ENCODE results near the gene DDX54. TPM values are rescaled to one million over a fixed set of nuclear protein-coding genes. Genes with fewer than 3 reads are reported as not detected.

Gene DDX54
- total RNA-seq, 1 donor from 2014 or later = 97.0 TPM

DNA sequence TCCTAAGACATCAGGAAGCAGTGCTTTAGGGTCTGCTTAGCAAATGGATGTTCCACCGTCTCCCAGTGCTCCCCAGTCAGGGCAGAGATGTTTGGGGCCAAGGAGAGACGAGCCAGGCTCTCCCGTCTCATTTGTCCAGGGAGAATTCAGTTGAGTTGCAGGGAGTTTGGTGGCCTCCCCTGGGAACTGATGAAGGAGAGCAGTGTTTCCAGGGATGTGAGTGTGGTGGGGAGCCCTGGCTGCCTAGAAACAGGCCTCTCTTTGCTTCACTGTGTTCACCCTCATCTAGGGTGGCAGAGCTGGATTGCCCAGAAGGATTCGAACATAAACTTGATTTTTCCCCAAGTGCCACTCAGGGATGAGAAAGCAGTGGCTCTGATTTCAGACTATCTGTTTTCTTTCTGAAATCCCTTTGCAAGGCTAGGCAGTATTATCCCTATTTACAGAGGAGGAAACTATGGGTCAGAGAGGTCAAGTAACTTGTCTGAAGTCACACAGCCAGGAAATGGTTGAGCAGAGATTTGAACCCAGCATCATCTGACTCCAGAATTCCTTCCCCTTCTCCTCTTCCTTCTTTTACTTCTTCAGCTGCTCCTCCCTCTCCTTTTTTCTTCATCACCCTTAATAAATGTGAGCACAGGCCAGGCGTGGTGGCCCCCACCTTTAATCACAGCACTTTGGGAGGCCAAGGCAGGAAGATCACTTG, 42.6 kb upstream of the DDX54 start:
- peaks cover 18 to 37% of the 10 kb centered on the region in 2 donors for H3K36me3 ChIP-seq
- no peaks in the 10 kb centered on the region for H3K27me3 ChIP-seq
- peak overlapping the region; percentile 94 to 95 for H3K27ac ChIP-seq
- intact Hi-C loops (cut with DNase I) = no loop called here
- TF ChIP-seq, protein P1, sequence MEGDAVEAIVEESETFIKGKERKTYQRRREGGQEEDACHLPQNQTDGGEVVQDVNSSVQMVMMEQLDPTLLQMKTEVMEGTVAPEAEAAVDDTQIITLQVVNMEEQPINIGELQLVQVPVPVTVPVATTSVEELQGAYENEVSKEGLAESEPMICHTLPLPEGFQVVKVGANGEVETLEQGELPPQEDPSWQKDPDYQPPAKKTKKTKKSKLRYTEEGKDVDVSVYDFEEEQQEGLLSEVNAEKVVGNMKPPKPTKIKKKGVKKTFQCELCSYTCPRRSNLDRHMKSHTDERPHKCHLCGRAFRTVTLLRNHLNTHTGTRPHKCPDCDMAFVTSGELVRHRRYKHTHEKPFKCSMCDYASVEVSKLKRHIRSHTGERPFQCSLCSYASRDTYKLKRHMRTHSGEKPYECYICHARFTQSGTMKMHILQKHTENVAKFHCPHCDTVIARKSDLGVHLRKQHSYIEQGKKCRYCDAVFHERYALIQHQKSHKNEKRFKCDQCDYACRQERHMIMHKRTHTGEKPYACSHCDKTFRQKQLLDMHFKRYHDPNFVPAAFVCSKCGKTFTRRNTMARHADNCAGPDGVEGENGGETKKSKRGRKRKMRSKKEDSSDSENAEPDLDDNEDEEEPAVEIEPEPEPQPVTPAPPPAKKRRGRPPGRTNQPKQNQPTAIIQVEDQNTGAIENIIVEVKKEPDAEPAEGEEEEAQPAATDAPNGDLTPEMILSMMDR (IDR thresholded peaks at IDR 0.05) = no peak
- H3K4me1 ChIP-seq = peaks cover 50 to 75% of the 10 kb centered on the region in 2 donors
- peak overlapping the region in 1 of 2 donors; percentile 26 for H3K4me3 ChIP-seq
- DNase-seq (ENCODE audit: low spot score in 2 of 2) = no peak
- no peaks in the 10 kb centered on the region for H3K9me3 ChIP-seq

- H3K27me3 ChIP-seq = no peaks in the 10 kb centered on the region
- peaks cover 49 to 66% of the 10 kb centered on the region in 2 donors for H3K4me1 ChIP-seq
- intact Hi-C loops (cut with DNase I) = no loop called here
- peak in 1 of 2 donors; percentile 85 for DNase-seq (ENCODE audit: low spot score in 2 of 2)
- peak overlapping the region in 1 of 2 donors; percentile 26 for H3K4me3 ChIP-seq
- TF ChIP-seq, protein P1 (IDR thresholded peaks at IDR 0.05) = no peak
- no peaks in the 10 kb centered on the region for H3K9me3 ChIP-seq
- H3K27ac ChIP-seq = peak overlapping the region; percentile 94 to 95
- H3K36me3 ChIP-seq = peaks cover 15 to 37% of the 10 kb centered on the region in 2 donors
Measured at GRCh38 chr12:113226696-113227568, 41.7 kb upstream of the DDX54 start.

DNA sequence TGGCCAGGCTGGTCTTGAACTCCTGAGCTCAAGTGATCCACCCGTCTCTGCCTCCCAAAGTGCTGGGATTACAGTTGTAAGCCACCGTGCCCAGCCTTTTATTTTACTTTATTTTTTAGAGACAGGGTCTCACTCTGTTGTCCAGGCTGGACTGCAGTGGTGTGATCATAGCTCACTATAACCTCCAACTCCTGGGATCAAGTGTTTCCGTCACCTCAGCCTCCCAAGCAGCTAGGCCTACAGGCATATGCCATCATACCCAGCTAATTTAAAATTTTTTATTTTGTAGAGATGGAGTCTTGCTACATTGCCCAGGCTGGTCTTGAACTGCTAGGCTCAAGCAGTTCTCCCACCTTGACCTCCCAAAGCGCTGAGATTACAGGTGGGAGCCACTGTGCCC, 39.7 kb upstream of the DDX54 start:
- H3K4me1 ChIP-seq = peaks cover 37 to 56% of the 10 kb centered on the region in 2 donors
- H3K9me3 ChIP-seq = no peaks in the 10 kb centered on the region
- peaks cover 0 to 23% of the 10 kb centered on the region in 2 donors for H3K36me3 ChIP-seq
- H3K4me3 ChIP-seq = no peak overlapping the region
- no peak for DNase-seq (ENCODE audit: low spot score in 2 of 2)
- H3K27me3 ChIP-seq = no peaks in the 10 kb centered on the region
- intact Hi-C loops (cut with DNase I) = no loop called here
- TF ChIP-seq, protein P1 (IDR thresholded peaks at IDR 0.05) = no peak
- H3K27ac ChIP-seq = peak overlapping the region; percentile 82 to 94

- TF ChIP-seq, protein P1 (IDR thresholded peaks at IDR 0.05) = no peak
- peaks cover 22 to 39% of the 10 kb centered on the region in 2 donors for H3K4me1 ChIP-seq
Measured at GRCh38 chr12:113222730-113223531, 37.7 kb upstream of the DDX54 start.

More at GRCh38 chr12:113222730-113223531, 37.7 kb upstream of the DDX54 start:
- H3K27ac ChIP-seq = peak overlapping the region; percentile 82 to 94
- H3K9me3 ChIP-seq = no peaks in the 10 kb centered on the region
- no peaks in the 10 kb centered on the region for H3K27me3 ChIP-seq
- intact Hi-C loops (cut with DNase I) = loop anchor here (2.0 kb wide), 1 partner anchor 16 kb away; no protein-coding TSS in a partner anchor
- peak overlapping the region; percentile 84 to 91 for H3K4me3 ChIP-seq
- peaks cover 0 to 5% of the 10 kb centered on the region in 2 donors for H3K36me3 ChIP-seq
- peak in 1 of 2 donors; percentile 84 for DNase-seq (ENCODE audit: low spot score in 2 of 2)
